Endothelial cell of umbilical vein (primary cell): ENCODE measurements around the gene FOXD4L1. TPM values are rescaled to one million over a fixed set of nuclear protein-coding genes. Genes with fewer than 3 reads are reported as not detected.

Experiments used
- polyA plus RNA-seq, 4 experiments: library from polyadenylated mRNA; depleted of rRNA in 3 of 4; stranded (reverse) in 3 of 4; unstranded in 1 of 4; fragments of >200 nt; gene quantifications; 2 replicates each; pipeline versions ENCODE4 v1.2.1 to v1.2.3, GENCODE V29; 2011 to 2012; ENCODE audit warnings: missing spikeins in 1 of 4
- total RNA-seq: library from RNA; stranded (reverse); gene quantifications from 2 replicates; pipeline ENCODE4 v1.2.3, GENCODE V29; 2021

FOXD4L1 gene
- total and polyA plus RNA-seq, 2 donors (not counting 3 experiments of a cell fraction or from before 2014, with no cell fraction given), result 0.04 TPM; not detected in 1

Other genes with a start within 250 kb of the FOXD4L1 start
- 0.22 and 0.28 TPM in 2 replicates for gene PAX8, start 219.7 kb upstream of the FOXD4L1 start, total RNA-seq
- 0.62 and 1.4 TPM in 2 replicates for gene PAX8, start 219.7 kb upstream of the FOXD4L1 start, polyA plus RNA-seq
- gene ZNG1B, start 61.0 kb upstream of the FOXD4L1 start, total RNA-seq, result 30.5 and 31.3 TPM in 2 replicates
- 8.0 and 12.6 TPM in 2 replicates for gene ZNG1B, start 61.0 kb upstream of the FOXD4L1 start, polyA plus RNA-seq
- gene RABL2A, start 128.6 kb downstream of the FOXD4L1 start, total RNA-seq, result 10.8 and 12.2 TPM in 2 replicates
- 9.4 and 12.4 TPM in 2 replicates for gene RABL2A, start 128.6 kb downstream of the FOXD4L1 start, polyA plus RNA-seq